Measurements from ENCODE around the gene ALG12. TPM values are rescaled to one million over a fixed set of nuclear protein-coding genes. Genes with fewer than 3 reads are reported as not detected.

ALG12 gene
- total and polyA plus RNA-seq, 2 of the 13 experiments (the other 11 are each of a cell fraction or from before 2014, with no cell fraction given) = 7.8 to 15.8 TPM

GRCh38 chr22:49917974-49918910, at the start of gene ALG12, which contains the start of gene CRELD2 (continued):
- TF ChIP-seq PAX8 (CRISPR knock-in tag; IDR thresholded peaks at IDR 0.05; ENCODE audit: borderline replicate concordance) = no peak; the same call in 1 of the 2 replicates
- TF ChIP-seq FOSL2 (CRISPR knock-in tag; IDR thresholded peaks at IDR 0.05) = no peak
- no peak for TF ChIP-seq MNT (IDR thresholded peaks at IDR 0.05)
- no peak for TF ChIP-seq PRMT3 (CRISPR knock-in tag; IDR thresholded peaks at IDR 0.05; ENCODE audit: borderline replicate concordance, low read depth)
- TF ChIP-seq ZNF781 (CRISPR knock-in tag; IDR thresholded peaks at IDR 0.05; ENCODE audit: borderline replicate concordance, not compliant biosample characterization) = no peak
- TF ChIP-seq ZBTB39 (CRISPR knock-in tag; IDR thresholded peaks at IDR 0.05) = no peak
- TF ChIP-seq CREBL2 (CRISPR knock-in tag; IDR thresholded peaks at IDR 0.05; ENCODE audit: borderline replicate concordance) = no peak
- peak; percentile 60; the same call in 1 of the 2 replicates for TF ChIP-seq ZNF782 (CRISPR knock-in tag; IDR thresholded peaks at IDR 0.05; ENCODE audit: borderline replicate concordance)
- TF ChIP-seq IKZF1 (IDR thresholded peaks at IDR 0.05) = no peak
- no peak for TF ChIP-seq ZNF205 (CRISPR knock-in tag; IDR thresholded peaks at IDR 0.05)
- TF ChIP-seq EHMT2 (IDR thresholded peaks at IDR 0.05; ENCODE audit: borderline replicate concordance, low read depth, low read length) = no peak
- no peak for TF ChIP-seq HNF4G (IDR thresholded peaks at IDR 0.05; ENCODE audit: borderline replicate concordance, low read depth, low read length)
- TF ChIP-seq HNF4G (CRISPR knock-in tag; IDR thresholded peaks at IDR 0.05; ENCODE audit: borderline replicate concordance, low read depth) = no peak
- TF ChIP-seq CERS6 (CRISPR knock-in tag; IDR thresholded peaks at IDR 0.05) = no peak
- no peak for TF ChIP-seq CBX2 (IDR thresholded peaks at IDR 0.05; ENCODE audit: low read depth, low read length)
- TF ChIP-seq CBX2 (CRISPR knock-in tag; IDR thresholded peaks at IDR 0.05; ENCODE audit: low read depth) = no peak
- no peak for TF ChIP-seq RELA (CRISPR knock-in tag; IDR thresholded peaks at IDR 0.05)
- no peak for TF ChIP-seq ZNF180 (CRISPR knock-in tag; IDR thresholded peaks at IDR 0.05; ENCODE audit: borderline replicate concordance, low read depth)
- TF ChIP-seq, protein P1, sequence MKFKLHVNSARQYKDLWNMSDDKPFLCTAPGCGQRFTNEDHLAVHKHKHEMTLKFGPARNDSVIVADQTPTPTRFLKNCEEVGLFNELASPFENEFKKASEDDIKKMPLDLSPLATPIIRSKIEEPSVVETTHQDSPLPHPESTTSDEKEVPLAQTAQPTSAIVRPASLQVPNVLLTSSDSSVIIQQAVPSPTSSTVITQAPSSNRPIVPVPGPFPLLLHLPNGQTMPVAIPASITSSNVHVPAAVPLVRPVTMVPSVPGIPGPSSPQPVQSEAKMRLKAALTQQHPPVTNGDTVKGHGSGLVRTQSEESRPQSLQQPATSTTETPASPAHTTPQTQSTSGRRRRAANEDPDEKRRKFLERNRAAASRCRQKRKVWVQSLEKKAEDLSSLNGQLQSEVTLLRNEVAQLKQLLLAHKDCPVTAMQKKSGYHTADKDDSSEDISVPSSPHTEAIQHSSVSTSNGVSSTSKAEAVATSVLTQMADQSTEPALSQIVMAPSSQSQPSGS (CRISPR knock-in tag; IDR thresholded peaks at IDR 0.05) = peak; percentile 60; the same call in 1 of the 2 replicates
- peak; percentile 63; the same call in 1 of the 2 replicates for TF ChIP-seq ZBTB7B (CRISPR knock-in tag; IDR thresholded peaks at IDR 0.05)
- no peak for TF ChIP-seq CC2D1A (CRISPR knock-in tag; IDR thresholded peaks at IDR 0.05)
- TF ChIP-seq RNF2 (conservative IDR thresholded peaks at IDR 0.05; ENCODE audit: low read depth) = no peak
